WTC11 (cell line): ENCODE measurements around the gene ESPN. TPM values are rescaled to one million over a fixed set of nuclear protein-coding genes. Genes with fewer than 3 reads are reported as not detected.

ENCODE experiments used
- ATAC-seq: fragments of 200-7000 bp; cut with Tn5 transposase; 2 replicates; pipeline ENCODE4 v1.10.0; 2021; ENCODE audit warnings: mild to moderate bottlenecking, moderate library complexity
- CTCF ChIA-PET: fragments of 300-600 bp; sonication (Branson Sonifier 250); formaldehyde crosslinking; loops from one replicate; lab custom pipeline; 2021; ENCODE audit warnings: antibody characterized with exemption; lab: Charles Lee
- POLR2A ChIA-PET: fragments of 350-600 bp; sonication (Branson Sonifier 250); formaldehyde crosslinking; loops from one replicate; lab custom pipeline; 2021; ENCODE audit warnings: antibody characterized with exemption; lab: Charles Lee
- DNase-seq: peaks from one replicate; pipeline ENCODE4 v3.0.0; 2021; ENCODE audit warnings: low spot score
- H3K27ac Mint-ChIP-seq: 2 replicates; pipeline ENCODE4 v1.8.0; 2021; ENCODE audit warnings: mixed read lengths
- H3K27me3 Mint-ChIP-seq: 2 replicates; pipeline ENCODE4 v1.8.0; 2021; ENCODE audit warnings: low read depth, mild to moderate bottlenecking, moderate library complexity, mixed read lengths
- H3K36me3 Mint-ChIP-seq: 2 replicates; pipeline ENCODE4 v1.8.0; 2021; ENCODE audit warnings: mixed read lengths
- H3K4me1 Mint-ChIP-seq: 2 replicates; pipeline ENCODE4 v1.8.0; 2022; ENCODE audit warnings: mixed read lengths
- H3K4me3 Mint-ChIP-seq: 2 replicates; pipeline ENCODE4 v1.8.0; 2021; ENCODE audit warnings: mild to moderate bottlenecking, moderate library complexity, mixed read lengths
- H3K9me3 Mint-ChIP-seq: 2 replicates; pipeline ENCODE4 v1.8.0; 2021; ENCODE audit warnings: mixed read lengths
- AR ChIP-seq: fragments of 250-450 bp; sonication (Bioruptor Pico); IDR thresholded peaks from 2 replicates; pipeline ENCODE4 v1.9.0; 2021; ENCODE audit warnings: mild to moderate bottlenecking
- ATF3 ChIP-seq: sonication (generic); formaldehyde crosslinking; conservative IDR thresholded peaks from 2 replicates; pipeline ENCODE4 v1.8.1; 2022; ENCODE audit warnings: mild to moderate bottlenecking, missing genetic modification reagents
- ATF6 ChIP-seq: sonication (generic); formaldehyde crosslinking; IDR thresholded peaks from 2 replicates; pipeline ENCODE4 v1.8.1; 2023; ENCODE audit warnings: mild to moderate bottlenecking, missing genetic modification reagents
- CREM ChIP-seq: sonication (generic); formaldehyde crosslinking; IDR thresholded peaks from 2 replicates; pipeline ENCODE4 v1.8.1; 2022; ENCODE audit warnings: mild to moderate bottlenecking, missing genetic modification reagents, moderate library complexity
- E2F5 ChIP-seq: sonication (generic); formaldehyde crosslinking; IDR thresholded peaks from 2 replicates; pipeline ENCODE4 v1.8.1; 2022; ENCODE audit warnings: mild to moderate bottlenecking, moderate library complexity, missing genetic modification reagents
- ETV6 ChIP-seq: sonication (generic); formaldehyde crosslinking; IDR thresholded peaks from 2 replicates; pipeline ENCODE4 v1.8.1; 2022; ENCODE audit warnings: mild to moderate bottlenecking, missing genetic modification reagents
- JUN ChIP-seq: sonication (generic); formaldehyde crosslinking; IDR thresholded peaks from 2 replicates; pipeline ENCODE4 v1.8.0; 2023; ENCODE audit warnings: mild to moderate bottlenecking, missing genetic modification reagents
- NFATC4 ChIP-seq: fragments of 250-450 bp; sonication (Bioruptor Pico); IDR thresholded peaks from 2 replicates; pipeline ENCODE4 v1.9.0; 2021; ENCODE audit warnings: mild to moderate bottlenecking
- NFE2L1 ChIP-seq: sonication (generic); formaldehyde crosslinking; IDR thresholded peaks from 2 replicates; pipeline ENCODE4 v1.8.1; 2023; ENCODE audit warnings: missing genetic modification reagents
- RORB ChIP-seq: fragments of 250-450 bp; sonication (Bioruptor Pico); IDR thresholded peaks from 2 replicates; pipeline ENCODE4 v1.9.0; 2021; ENCODE audit warnings: mild to moderate bottlenecking
- SP1 ChIP-seq: sonication (generic); formaldehyde crosslinking; conservative IDR thresholded peaks from 2 replicates; pipeline ENCODE4 v1.8.1; 2022; ENCODE audit warnings: missing genetic modification reagents
- TP53 ChIP-seq: sonication (generic); formaldehyde crosslinking; IDR thresholded peaks from 2 replicates; pipeline ENCODE4 v1.8.1; 2023; ENCODE audit warnings: mild to moderate bottlenecking, missing genetic modification reagents
- USF2 ChIP-seq: sonication (generic); formaldehyde crosslinking; IDR thresholded peaks from 2 replicates; pipeline ENCODE4 v1.8.1; 2023; ENCODE audit warnings: mild to moderate bottlenecking, missing genetic modification reagents, moderate library complexity
- ZNF219 ChIP-seq: sonication (generic); formaldehyde crosslinking; IDR thresholded peaks from 2 replicates; pipeline ENCODE4 v1.8.0; 2023; ENCODE audit warnings: missing genetic modification reagents, mild to moderate bottlenecking, borderline replicate concordance
- ZNF263 ChIP-seq: sonication (generic); formaldehyde crosslinking; IDR thresholded peaks from 2 replicates; pipeline ENCODE4 v1.8.1; 2022; ENCODE audit warnings: low read depth, mild to moderate bottlenecking, moderate library complexity, missing genetic modification reagents
- ZNF423 ChIP-seq: fragments of 250-450 bp; sonication (Bioruptor Pico); IDR thresholded peaks from 2 replicates; pipeline ENCODE4 v2.1.2; 2022; ENCODE audit warnings: mild to moderate bottlenecking, moderate library complexity
- total RNA-seq: library from RNA; stranded (reverse); gene quantifications from 3 replicates; pipeline ENCODE4 v1.2.3, GENCODE V29; 2021
- TF ChIP-seq, protein P1 (sequence below): sonication (generic); formaldehyde crosslinking; IDR thresholded peaks from 2 replicates; pipeline ENCODE4 v1.8.0; 2022; ENCODE audit warnings: missing genetic modification reagents
- TF ChIP-seq, protein P2 (sequence below): fragments of 250-450 bp; sonication (Bioruptor Pico); IDR thresholded peaks from 2 replicates; pipeline ENCODE4 v1.9.0; 2021; ENCODE audit warnings: moderate library complexity, mild to moderate bottlenecking, inconsistent platforms, borderline replicate concordance
- TF ChIP-seq, protein P3 (sequence below): sonication (generic); formaldehyde crosslinking; IDR thresholded peaks from 2 replicates; pipeline ENCODE4 v1.8.1; 2023; ENCODE audit warnings: mild to moderate bottlenecking, missing genetic modification reagents, moderate library complexity

The ESPN gene
- total RNA-seq, 1 experiment from 2014 or later = 46.1 TPM

- TF ChIP-seq, protein P1, sequence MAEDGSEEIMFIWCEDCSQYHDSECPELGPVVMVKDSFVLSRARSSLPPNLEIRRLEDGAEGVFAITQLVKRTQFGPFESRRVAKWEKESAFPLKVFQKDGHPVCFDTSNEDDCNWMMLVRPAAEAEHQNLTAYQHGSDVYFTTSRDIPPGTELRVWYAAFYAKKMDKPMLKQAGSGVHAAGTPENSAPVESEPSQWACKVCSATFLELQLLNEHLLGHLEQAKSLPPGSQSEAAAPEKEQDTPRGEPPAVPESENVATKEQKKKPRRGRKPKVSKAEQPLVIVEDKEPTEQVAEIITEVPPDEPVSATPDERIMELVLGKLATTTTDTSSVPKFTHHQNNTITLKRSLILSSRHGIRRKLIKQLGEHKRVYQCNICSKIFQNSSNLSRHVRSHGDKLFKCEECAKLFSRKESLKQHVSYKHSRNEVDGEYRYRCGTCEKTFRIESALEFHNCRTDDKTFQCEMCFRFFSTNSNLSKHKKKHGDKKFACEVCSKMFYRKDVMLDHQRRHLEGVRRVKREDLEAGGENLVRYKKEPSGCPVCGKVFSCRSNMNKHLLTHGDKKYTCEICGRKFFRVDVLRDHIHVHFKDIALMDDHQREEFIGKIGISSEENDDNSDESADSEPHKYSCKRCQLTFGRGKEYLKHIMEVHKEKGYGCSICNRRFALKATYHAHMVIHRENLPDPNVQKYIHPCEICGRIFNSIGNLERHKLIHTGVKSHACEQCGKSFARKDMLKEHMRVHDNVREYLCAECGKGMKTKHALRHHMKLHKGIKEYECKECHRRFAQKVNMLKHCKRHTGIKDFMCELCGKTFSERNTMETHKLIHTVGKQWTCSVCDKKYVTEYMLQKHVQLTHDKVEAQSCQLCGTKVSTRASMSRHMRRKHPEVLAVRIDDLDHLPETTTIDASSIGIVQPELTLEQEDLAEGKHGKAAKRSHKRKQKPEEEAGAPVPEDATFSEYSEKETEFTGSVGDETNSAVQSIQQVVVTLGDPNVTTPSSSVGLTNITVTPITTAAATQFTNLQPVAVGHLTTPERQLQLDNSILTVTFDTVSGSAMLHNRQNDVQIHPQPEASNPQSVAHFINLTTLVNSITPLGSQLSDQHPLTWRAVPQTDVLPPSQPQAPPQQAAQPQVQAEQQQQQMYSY (CRISPR knock-in tag) = peak; percentile 49; the same call in 1 of the 2 replicates
Measured at GRCh38 chr1:6495540-6496364, 71.2 kb downstream of the ESPN start (continued).

- ChIA-PET POLR2A (interaction anchor here (0.5 kb wide), 1 partner anchor 31 kb away, joined by 4 read pairs; no protein-coding TSS in a partner anchor), CTCF (interaction anchor here (1.2 to 2.3 kb wide), 4 partner anchors 11 to 58 kb away, joined by 5 to 18 read pairs (median 8); no protein-coding TSS in a partner anchor)
- H3K27me3 Mint-ChIP-seq = peaks cover 31% of the 10 kb centered on the region
- peaks cover 33% of the 10 kb centered on the region for H3K4me1 Mint-ChIP-seq
- TF ChIP-seq, protein P2, sequence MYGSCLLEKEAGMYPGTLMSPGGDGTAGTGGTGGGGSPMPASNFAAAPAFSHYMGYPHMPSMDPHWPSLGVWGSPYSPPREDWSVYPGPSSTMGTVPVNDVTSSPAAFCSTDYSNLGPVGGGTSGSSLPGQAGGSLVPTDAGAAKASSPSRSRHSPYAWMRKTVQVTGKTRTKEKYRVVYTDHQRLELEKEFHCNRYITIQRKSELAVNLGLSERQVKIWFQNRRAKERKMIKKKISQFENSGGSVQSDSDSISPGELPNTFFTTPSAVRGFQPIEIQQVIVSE (CRISPR knock-in tag) = no peak
- 0 out of 2 replicates have a peak, but pooled peaks have one; percentile 39 for TF ChIP-seq ZNF263 (CRISPR knock-in tag)
- no peaks in the 10 kb centered on the region for H3K9me3 Mint-ChIP-seq
- H3K4me3 Mint-ChIP-seq = peak overlapping the region; percentile 73
- no peaks in the 10 kb centered on the region for H3K36me3 Mint-ChIP-seq
- no peak overlapping the region for H3K27ac Mint-ChIP-seq
- ATAC-seq (0 out of 2 replicates have a peak, but pooled peaks have one; percentile 5), DNase-seq (no peak)
Measured at GRCh38 chr1:6496365-6496721, 71.8 kb downstream of the ESPN start.

GRCh38 chr1:6496890-6497214 is 72.3 kb downstream of the ESPN start:
- peak overlapping the region; percentile 73 for H3K4me3 Mint-ChIP-seq
- ChIA-PET POLR2A (no interaction called here), CTCF (interaction anchor here (1.4 to 1.9 kb wide), 2 partner anchors 56 to 59 kb away, joined by 4 to 9 read pairs; no protein-coding TSS in a partner anchor)
- peaks cover 30% of the 10 kb centered on the region for H3K27me3 Mint-ChIP-seq
- no peak overlapping the region for H3K27ac Mint-ChIP-seq
- H3K9me3 Mint-ChIP-seq = no peaks in the 10 kb centered on the region
- peaks cover 28% of the 10 kb centered on the region for H3K4me1 Mint-ChIP-seq
- DNase-seq = no peak
- no peak for ATAC-seq
- H3K36me3 Mint-ChIP-seq = no peaks in the 10 kb centered on the region
- TF ChIP-seq ZNF423 (CRISPR knock-in tag) (no peak), NFATC4 (CRISPR knock-in tag) (no peak), RORB (no peak), ATF6 (CRISPR knock-in tag) (no peak), ETV6 (no peak), E2F5 (no peak), ZNF219 (CRISPR knock-in tag) (no peak), CREM (no peak), ZNF263 (CRISPR knock-in tag) (no peak), JUN (CRISPR knock-in tag) (no peak), NFE2L1 (CRISPR knock-in tag) (no peak), ATF3 (CRISPR knock-in tag) (no peak), USF2 (CRISPR knock-in tag) (no peak), TP53 (CRISPR knock-in tag) (no peak), SP1 (CRISPR knock-in tag) (no peak), AR (CRISPR knock-in tag) (no peak)
- TF ChIP-seq, protein P3, sequence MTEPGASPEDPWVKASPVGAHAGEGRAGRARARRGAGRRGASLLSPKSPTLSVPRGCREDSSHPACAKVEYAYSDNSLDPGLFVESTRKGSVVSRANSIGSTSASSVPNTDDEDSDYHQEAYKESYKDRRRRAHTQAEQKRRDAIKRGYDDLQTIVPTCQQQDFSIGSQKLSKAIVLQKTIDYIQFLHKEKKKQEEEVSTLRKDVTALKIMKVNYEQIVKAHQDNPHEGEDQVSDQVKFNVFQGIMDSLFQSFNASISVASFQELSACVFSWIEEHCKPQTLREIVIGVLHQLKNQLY (CRISPR knock-in tag) = no peak
